T-helper 2 cell treated with Interferon-gamma antibody and Interleukin-4, amounts not matched to agents 100 ng/mL and 5 ng/mL, for 36 hours (primary cell): ENCODE data around the gene HCFC1. TPM values are rescaled to one million over a fixed set of nuclear protein-coding genes. Genes with fewer than 3 reads are reported as not detected.

ENCODE experiments used
- intact Hi-C: fragments of 100-400 bp; cut with micrococcal nuclease; formaldehyde crosslinking; loops from one replicate; pipeline ENCODE4 v1.15.1; 2023
- total RNA-seq: library from RNA; stranded (reverse); gene quantifications from 2 replicates; pipeline ENCODE4 v1.2.3, GENCODE V29; 2022

The HCFC1 gene
- total RNA-seq, 1 donor from 2014 or later = 115 TPM

- intact Hi-C loops = no loop called here
Observed at GRCh38 chrX:153944800-153945150, 26.8 kb downstream of the HCFC1 start.

- intact Hi-C loops = no loop called here
Observed at GRCh38 chrX:153944140-153944799, 27.3 kb downstream of the HCFC1 start, which contains the start of gene RENBP. Gene RENBP (minus strand): TSS chrX:153944643. CDS start chrX:153944610, 33 bp downstream.

GRCh38 chrX:153941336-153942252 lies 30.0 kb downstream of the HCFC1 start:
- intact Hi-C loops = no loop called here

- intact Hi-C loops = no loop called here
Observed at GRCh38 chrX:153939573-153939972, 32.0 kb downstream of the HCFC1 start.

GRCh38 chrX:153938226-153938786 lies 33.3 kb downstream of the HCFC1 start:
- intact Hi-C loops = no loop called here

- intact Hi-C loops = no loop called here
Observed at GRCh38 chrX:153937056-153937455, 34.6 kb downstream of the HCFC1 start.

GRCh38 chrX:153935326-153935851 lies 36.2 kb downstream of the HCFC1 start:
- intact Hi-C loops = no loop called here

GRCh38 chrX:153934762-153935325 lies 36.8 kb downstream of the HCFC1 start, which contains the start of gene NAA10:
Gene NAA10 (minus strand): TSS chrX:153935037. CDS start chrX:153934904, 133 bp downstream.
- intact Hi-C loops = no loop called here

- intact Hi-C loops = no loop called here
Observed at GRCh38 chrX:153934148-153934761, 37.4 kb downstream of the HCFC1 start.

- intact Hi-C loops = no loop called here
Observed at GRCh38 chrX:153933748-153934147, 37.9 kb downstream of the HCFC1 start.

- intact Hi-C loops = no loop called here
Observed at GRCh38 chrX:153932220-153932915, 39.2 kb downstream of the HCFC1 start.

GRCh38 chrX:153931748-153932147 lies 39.9 kb downstream of the HCFC1 start:
- intact Hi-C loops = no loop called here

- intact Hi-C loops = no loop called here
Observed at GRCh38 chrX:153931151-153931550, 40.5 kb downstream of the HCFC1 start.

GRCh38 chrX:153930011-153930910 lies 41.4 kb downstream of the HCFC1 start:
- intact Hi-C loops = no loop called here

- intact Hi-C loops = no loop called here
Observed at GRCh38 chrX:153929576-153929975, 42.0 kb downstream of the HCFC1 start.

GRCh38 chrX:153928846-153929245 lies 42.8 kb downstream of the HCFC1 start:
- intact Hi-C loops = loop anchor here (1.0 kb wide), 4 partner anchors 18 to 618 kb away; partner anchors contain the start of genes HCFC1, IDH3G, IKBKG and SSR4

- intact Hi-C loops = loop anchor here (1.0 kb wide), 4 partner anchors 19 to 619 kb away; partner anchors contain the start of genes HCFC1, IDH3G, IKBKG and SSR4
Observed at GRCh38 chrX:153927922-153928760, 43.5 kb downstream of the HCFC1 start.

GRCh38 chrX:153927672-153927921 lies 44.0 kb downstream of the HCFC1 start:
- intact Hi-C loops = no loop called here
